Measurements from ENCODE around the gene ELOA. TPM values are rescaled to one million over a fixed set of nuclear protein-coding genes. Genes with fewer than 3 reads are reported as not detected.
A peak's percentile ranks its signal among the peaks of the same experiment; 100 is the strongest.
"Not testable (repeated sequence)": the region's sequence is repeated elsewhere in the genome, so short reads cannot be mapped to it uniquely, and the experiment has no call there.

ELOA gene
- total RNA-seq, 1 experiment from 2014 or later = 57.1 TPM

DNA sequence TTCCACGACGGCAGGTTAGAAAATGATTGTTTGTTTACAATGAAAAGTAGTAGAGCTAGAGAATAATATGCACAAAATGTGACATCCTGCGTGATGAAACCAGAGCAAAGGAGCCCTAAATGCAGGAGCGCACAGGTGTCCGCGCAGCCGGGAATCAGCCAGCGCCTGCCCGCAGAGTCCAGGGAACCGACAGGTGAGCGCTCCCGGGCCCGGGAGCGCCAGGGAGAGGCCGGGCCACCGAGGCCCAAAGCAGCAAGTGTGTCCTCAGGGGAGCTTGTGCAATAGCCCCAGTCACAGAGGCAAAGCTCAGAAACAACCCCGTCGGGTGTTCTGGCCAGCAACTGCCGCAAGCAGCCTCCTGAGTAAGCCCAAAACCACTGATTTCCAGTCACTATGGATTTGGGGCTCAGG lies 58.1 kb downstream of the ELOA start:
- no peak for DNase-seq (ENCODE audit: low read depth)

- no peak for DNase-seq (ENCODE audit: low read depth)
Measured at GRCh38 chr1:23801876-23802275, 58.6 kb downstream of the ELOA start.

- DNase-seq (ENCODE audit: low read depth) = not testable (repeated sequence)
Measured at GRCh38 chr1:23802809-23803342, 59.6 kb downstream of the ELOA start.

GRCh38 chr1:23803674-23804073 lies 60.4 kb downstream of the ELOA start:
- DNase-seq (ENCODE audit: low read depth) = no peak

DNA sequence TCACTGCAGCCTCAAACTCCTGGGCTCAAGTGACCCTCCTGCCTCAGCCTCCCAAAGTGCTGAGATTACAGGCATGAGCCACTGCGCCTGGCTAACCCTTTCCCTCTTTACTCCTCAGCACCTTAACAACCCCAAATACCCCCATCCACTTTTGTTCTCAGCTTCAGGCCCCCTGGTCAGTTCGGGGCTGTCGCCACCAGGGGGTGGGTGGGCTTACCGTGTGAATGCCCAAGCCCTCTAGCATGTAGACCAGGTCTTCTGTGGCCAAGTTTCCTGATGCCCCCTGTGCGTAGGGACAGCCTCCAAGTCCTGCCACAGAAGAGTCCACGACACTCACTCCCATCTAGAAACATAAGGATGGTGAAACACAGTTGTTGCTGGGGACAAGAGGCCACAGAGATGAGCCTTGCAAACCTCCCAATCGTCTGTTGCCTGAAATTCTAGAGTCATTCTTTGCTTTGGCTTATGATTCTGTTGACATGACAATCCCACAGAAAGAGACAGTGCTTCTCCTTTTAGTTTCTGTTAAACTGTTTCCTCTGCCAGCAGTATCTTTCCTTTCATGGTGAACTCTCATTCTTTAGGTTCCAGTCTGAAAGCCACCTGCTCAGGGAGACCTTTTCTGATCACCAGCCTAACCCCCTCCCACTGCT lies 61.0 kb downstream of the ELOA start:
- DNase-seq (ENCODE audit: low read depth) = no peak

DNA sequence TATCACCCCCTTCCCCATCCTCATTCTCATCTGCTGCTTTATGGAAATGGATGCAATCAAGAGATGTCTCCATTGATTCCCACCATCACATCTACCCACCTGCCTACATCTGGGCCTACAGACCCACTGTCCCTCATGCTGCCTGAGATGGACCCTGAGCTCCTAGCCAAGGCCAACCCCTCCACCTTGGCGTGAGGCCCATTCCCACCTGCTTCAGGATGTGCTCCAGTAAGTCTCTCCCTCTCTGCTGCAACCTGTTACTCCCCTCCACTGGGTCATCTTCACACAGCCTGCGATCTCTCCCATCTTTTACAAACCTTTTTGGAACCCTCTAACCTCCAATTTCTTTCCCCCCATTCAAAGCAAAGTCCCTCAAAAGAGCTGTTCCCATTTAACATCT lies 61.8 kb downstream of the ELOA start:
- DNase-seq (ENCODE audit: low read depth) = no peak

DNA sequence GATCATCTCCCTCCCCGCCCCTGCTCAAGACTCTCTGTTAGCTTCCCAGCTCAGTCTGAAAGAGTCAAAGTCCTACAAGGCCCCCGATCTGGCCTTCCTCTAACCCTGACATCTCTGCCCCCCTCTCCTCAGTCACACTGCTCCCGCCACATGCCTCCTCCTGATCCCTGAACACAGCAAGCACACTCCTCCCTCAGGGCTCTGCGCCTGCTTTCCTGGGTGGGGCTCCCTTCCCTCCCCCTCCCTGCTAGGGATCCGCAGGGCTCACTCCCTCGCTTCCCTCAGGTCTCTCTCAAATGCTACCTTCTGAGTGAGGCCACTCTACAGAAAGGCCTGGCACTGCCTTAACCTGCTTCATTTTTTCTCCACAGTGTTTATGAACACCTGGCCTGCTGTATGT lies 63.0 kb downstream of the ELOA start:
- no peak for DNase-seq (ENCODE audit: low read depth)

- DNase-seq (ENCODE audit: low read depth) = no peak
Measured at GRCh38 chr1:23807453-23807852, 64.2 kb downstream of the ELOA start.

- peak; percentile 67 for DNase-seq (ENCODE audit: low read depth)
Measured at GRCh38 chr1:23809751-23810171, 66.5 kb downstream of the ELOA start.

DNA sequence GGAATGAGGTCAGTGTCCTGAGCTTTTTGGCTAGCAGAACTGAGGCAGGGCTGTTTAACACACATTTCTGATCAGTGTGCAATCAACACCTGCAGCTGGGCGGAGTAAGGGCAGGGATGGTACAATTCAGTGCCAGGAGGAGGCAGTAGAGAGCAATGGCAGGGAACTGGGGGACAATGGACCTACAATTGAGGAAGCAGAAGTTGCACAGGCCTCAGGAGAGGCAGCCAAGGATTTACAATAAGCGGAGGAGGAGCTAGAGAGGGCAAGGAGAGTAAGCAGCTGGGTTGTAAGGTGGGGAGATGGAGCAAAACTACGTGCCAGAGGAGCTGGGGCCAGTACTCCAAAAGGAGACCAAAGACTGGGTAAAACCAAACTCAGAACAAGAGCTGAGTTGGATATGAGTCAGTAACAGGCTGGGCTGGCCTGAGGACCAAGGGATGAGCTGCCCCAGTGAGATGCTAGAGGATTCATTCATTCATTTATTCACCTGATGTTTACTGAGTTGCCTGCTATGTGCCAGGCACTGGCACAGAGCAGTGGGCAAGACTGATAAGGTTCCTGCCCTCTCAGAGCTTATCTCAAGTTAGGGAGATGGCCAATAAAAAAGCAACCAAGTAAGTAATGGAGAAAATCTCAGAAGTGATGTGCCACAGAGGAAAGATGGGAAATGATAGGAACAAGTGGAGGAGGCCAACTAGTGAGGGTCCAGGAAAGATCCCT lies 67.7 kb downstream of the ELOA start:
- DNase-seq (ENCODE audit: low read depth) = no peak

Other genes starting within 250 kb of the ELOA start
- 6.2 and 6.6 TPM in 2 replicates for gene E2F2, start 212.2 kb upstream of the ELOA start, total RNA-seq (2014; rRNA removed)
- 335 and 553 TPM in 2 replicates for gene ID3, start 184.0 kb upstream of the ELOA start, total RNA-seq (2014; rRNA removed)
- gene RPL11, start 51.7 kb upstream of the ELOA start, total RNA-seq (2014; rRNA removed) = 700 and 757 TPM in 2 replicates
- 52.5 and 84.5 TPM in 2 replicates for gene PITHD1, start 34.9 kb downstream of the ELOA start, total RNA-seq (2014; rRNA removed)
- gene LYPLA2, start 47.7 kb downstream of the ELOA start, total RNA-seq (2014; rRNA removed) = 82.7 and 85.0 TPM in 2 replicates
- gene GALE, start 57.3 kb downstream of the ELOA start, total RNA-seq (2014; rRNA removed) = 65.3 and 67.6 TPM in 2 replicates
- gene HMGCL, start 82.0 kb downstream of the ELOA start, total RNA-seq (2014; rRNA removed) = 34.1 and 40.2 TPM in 2 replicates
- gene FUCA1, start 124.8 kb downstream of the ELOA start, total RNA-seq (2014; rRNA removed) = 17.7 and 20.6 TPM in 2 replicates
- gene CNR2, start 169.9 kb downstream of the ELOA start, total RNA-seq (2014; rRNA removed) = under 0.01 TPM in 1 of 2 replicates, not detected in the other
- gene PNRC2, start 216.4 kb downstream of the ELOA start, total RNA-seq (2014; rRNA removed) = 71.4 and 88.2 TPM in 2 replicates
- gene SRSF10, start 236.9 kb downstream of the ELOA start, total RNA-seq (2014; rRNA removed) = 116 and 125 TPM in 2 replicates

All from LHCN-M2 (cell line).